GM19372 (cell line): ENCODE data around the gene VAX1.
A peak's percentile ranks its signal among the peaks of the same experiment; 100 is the strongest.
"Not testable (repeated sequence)": the region's sequence is repeated elsewhere in the genome, so short reads cannot be mapped to it uniquely, and the experiment has no call there.

Source experiments
- ATAC-seq: cut with Tn5 transposase; IDR thresholded peaks from one replicate; pipeline ENCODE4 v1.9.1; 2021; ENCODE audit warnings: mild to moderate bottlenecking, low read depth, moderate library complexity; ENCODE audit not compliant: unreplicated experiment

The VAX1 gene

GRCh38 chr10:117137911-117138642 is at the start of gene VAX1:
Gene VAX1, minus strand, starts transcription at chr10:117138270. Its CDS starts 214 bp downstream, at chr10:117138056.
- ATAC-seq = no peak

GRCh38 chr10:117186832-117187615 is 49.0 kb upstream of the VAX1 start:
- no peak for ATAC-seq

GRCh38 chr10:117185817-117186216 is 47.7 kb upstream of the VAX1 start:
- ATAC-seq = not testable (repeated sequence)

GRCh38 chr10:117184821-117185220 is 46.8 kb upstream of the VAX1 start:
- ATAC-seq = no peak

- no peak for ATAC-seq
Observed at GRCh38 chr10:117184296-117184695, 46.2 kb upstream of the VAX1 start.

GRCh38 chr10:117178190-117178589 is 40.1 kb upstream of the VAX1 start:
- no peak for ATAC-seq

GRCh38 chr10:117175901-117176534 is 37.9 kb upstream of the VAX1 start:
- peak; percentile 53 for ATAC-seq

- peak; percentile 42 for ATAC-seq
Observed at GRCh38 chr10:117175215-117175900, 37.3 kb upstream of the VAX1 start.

GRCh38 chr10:117174439-117175214 is 36.6 kb upstream of the VAX1 start:
- ATAC-seq = peak; percentile 83

GRCh38 chr10:117170244-117170643 is 32.2 kb upstream of the VAX1 start:
- no peak for ATAC-seq

GRCh38 chr10:117169480-117169879 is 31.4 kb upstream of the VAX1 start:
- no peak for ATAC-seq

- no peak for ATAC-seq
Observed at GRCh38 chr10:117168729-117169128, 30.7 kb upstream of the VAX1 start.

- ATAC-seq = peak; percentile 85
Observed at GRCh38 chr10:117167789-117168674, 30.0 kb upstream of the VAX1 start.

GRCh38 chr10:117167346-117167788 is 29.3 kb upstream of the VAX1 start:
- ATAC-seq = no peak

- ATAC-seq = no peak
Observed at GRCh38 chr10:117166418-117167345, 28.6 kb upstream of the VAX1 start.

- ATAC-seq = no peak
Observed at GRCh38 chr10:117165538-117166417, 27.7 kb upstream of the VAX1 start.
